Uterus (tissue), 4 donors: ENCODE measurements around the gene TLCD1. TPM values are rescaled to one million over a fixed set of nuclear protein-coding genes. Genes with fewer than 3 reads are reported as not detected.

Experiments used
- DNase-seq, 2 donors: peaks; one replicate each; pipeline ENCODE4 v3.0.0-alpha.2; 2019 to 2020
- H3K27ac ChIP-seq, 2 donors: fragments of 200-600 bp; sonication (generic); 1 replicate in 1 of 2; 2 replicates in 1 of 2; pipeline ENCODE4 v1.5.1; 2016 to 2018
- H3K27me3 ChIP-seq, 2 donors: fragments of 200-600 bp; sonication (generic); one replicate each; pipeline ENCODE4 v1.5.1; 2018 to 2019; ENCODE audit warnings: control low read depth in 1 of 2
- H3K36me3 ChIP-seq, 2 donors: fragments of 200-600 bp; sonication (generic); one replicate each; pipeline ENCODE4 v1.5.1; 2019; ENCODE audit warnings: control low read depth in 1 of 2
- H3K4me1 ChIP-seq, 2 donors: fragments of 200-600 bp; sonication (generic); one replicate each; pipeline ENCODE4 v1.5.1; 2018 to 2019; ENCODE audit warnings: control low read depth in 1 of 2
- H3K4me3 ChIP-seq, 2 donors: fragments of 200-600 bp; sonication (generic); 1 replicate in 1 of 2; 2 replicates in 1 of 2; pipeline ENCODE4 v1.5.1; 2018 to 2019; ENCODE audit warnings: mild to moderate bottlenecking in 1 of 2
- H3K9me3 ChIP-seq, 2 donors: fragments of 200-600 bp; sonication (generic); one replicate each; pipeline ENCODE4 v1.5.1; 2019; ENCODE audit warnings: control low read depth in 1 of 2
- POLR2A ChIP-seq, 2 donors: fragments of 450-650 bp; IDR thresholded peaks; one replicate each; pipeline ENCODE4 v1.6.1; 2016; ENCODE audit warnings: antibody characterized with exemption in 2 of 2, mild to moderate bottlenecking in 1 of 2, moderate library complexity in 1 of 2
- intact Hi-C: fragments of 100-400 bp; cut with DNase I; formaldehyde crosslinking; loops from one replicate; pipeline ENCODE4 v1.15.1; 2023; ENCODE audit warnings: low total_unique reads
- total RNA-seq, 4 donors: library from RNA; depleted of rRNA in 3 of 4; stranded (reverse); fragments of >200 nt in 3 of 4; gene quantifications; one replicate each; pipeline versions ENCODE4 v1.1.0 to v1.2.4, GENCODE V29; 2014 to 2023
- TF ChIP-seq, protein P1 (sequence below), 4 experiments: fragments of 200-600 bp in 2 of 4; fragments of 450-650 bp in 2 of 4; sonication (generic) in 2 of 4; IDR thresholded peaks; one replicate each; pipeline ENCODE4 v1.5.1; 2016 to 2019; ENCODE audit warnings: antibody characterized with exemption in 4 of 4, mild to moderate bottlenecking in 2 of 4, moderate library complexity in 1 of 4
- donor health status: DM: yes; HTN: yes; CAD: no.

Gene TLCD1
- total RNA-seq, 4 donors from 2014 or later, result 1.3 to 1.4 TPM; not detected in 2

DNA sequence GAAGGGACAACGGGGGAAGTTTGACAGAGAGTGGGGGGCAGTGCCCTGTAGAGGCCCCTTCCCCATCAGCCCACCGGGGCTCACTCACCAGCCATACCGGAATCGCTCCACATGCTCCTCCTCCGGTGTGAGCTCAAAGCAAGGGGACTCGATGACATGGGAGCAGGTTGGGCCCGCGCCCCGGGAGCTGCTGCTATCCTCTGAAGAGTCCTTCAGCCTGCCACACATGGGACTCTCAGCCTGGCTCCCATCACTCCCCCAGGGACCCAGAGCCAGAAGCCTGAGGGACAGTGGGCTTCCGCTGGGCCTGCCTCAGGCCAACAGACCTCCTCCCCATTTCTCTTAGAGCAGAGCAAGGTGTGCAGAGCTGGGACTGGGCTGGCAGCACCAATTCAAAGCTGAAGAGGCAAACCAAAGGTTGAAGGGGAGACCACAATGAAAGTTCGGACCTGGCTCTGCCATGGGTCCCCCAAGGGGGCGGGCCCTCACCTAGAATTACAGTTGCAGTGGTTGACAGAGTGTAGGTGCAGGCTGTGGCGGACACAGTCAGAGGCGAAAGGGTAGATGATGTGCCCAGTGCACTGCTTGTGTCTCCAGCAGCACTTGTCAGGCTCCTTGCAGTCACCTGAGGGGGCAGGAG is 21.7 kb downstream of the TLCD1 start:
- no peak overlapping the region for H3K4me3 ChIP-seq
- no peaks in the 10 kb centered on the region for H3K4me1 ChIP-seq
- no peaks in the 10 kb centered on the region for H3K27me3 ChIP-seq
- TF ChIP-seq, protein P1, sequence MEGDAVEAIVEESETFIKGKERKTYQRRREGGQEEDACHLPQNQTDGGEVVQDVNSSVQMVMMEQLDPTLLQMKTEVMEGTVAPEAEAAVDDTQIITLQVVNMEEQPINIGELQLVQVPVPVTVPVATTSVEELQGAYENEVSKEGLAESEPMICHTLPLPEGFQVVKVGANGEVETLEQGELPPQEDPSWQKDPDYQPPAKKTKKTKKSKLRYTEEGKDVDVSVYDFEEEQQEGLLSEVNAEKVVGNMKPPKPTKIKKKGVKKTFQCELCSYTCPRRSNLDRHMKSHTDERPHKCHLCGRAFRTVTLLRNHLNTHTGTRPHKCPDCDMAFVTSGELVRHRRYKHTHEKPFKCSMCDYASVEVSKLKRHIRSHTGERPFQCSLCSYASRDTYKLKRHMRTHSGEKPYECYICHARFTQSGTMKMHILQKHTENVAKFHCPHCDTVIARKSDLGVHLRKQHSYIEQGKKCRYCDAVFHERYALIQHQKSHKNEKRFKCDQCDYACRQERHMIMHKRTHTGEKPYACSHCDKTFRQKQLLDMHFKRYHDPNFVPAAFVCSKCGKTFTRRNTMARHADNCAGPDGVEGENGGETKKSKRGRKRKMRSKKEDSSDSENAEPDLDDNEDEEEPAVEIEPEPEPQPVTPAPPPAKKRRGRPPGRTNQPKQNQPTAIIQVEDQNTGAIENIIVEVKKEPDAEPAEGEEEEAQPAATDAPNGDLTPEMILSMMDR (IDR thresholded peaks at IDR 0.05), result no peak
- no peak for TF ChIP-seq POLR2A (IDR thresholded peaks at IDR 0.05)
- H3K9me3 ChIP-seq, result no peaks in the 10 kb centered on the region
- no peaks in the 10 kb centered on the region for H3K36me3 ChIP-seq
- intact Hi-C loops, result no loop called here
- no peak overlapping the region for H3K27ac ChIP-seq
- no peak for DNase-seq

DNA sequence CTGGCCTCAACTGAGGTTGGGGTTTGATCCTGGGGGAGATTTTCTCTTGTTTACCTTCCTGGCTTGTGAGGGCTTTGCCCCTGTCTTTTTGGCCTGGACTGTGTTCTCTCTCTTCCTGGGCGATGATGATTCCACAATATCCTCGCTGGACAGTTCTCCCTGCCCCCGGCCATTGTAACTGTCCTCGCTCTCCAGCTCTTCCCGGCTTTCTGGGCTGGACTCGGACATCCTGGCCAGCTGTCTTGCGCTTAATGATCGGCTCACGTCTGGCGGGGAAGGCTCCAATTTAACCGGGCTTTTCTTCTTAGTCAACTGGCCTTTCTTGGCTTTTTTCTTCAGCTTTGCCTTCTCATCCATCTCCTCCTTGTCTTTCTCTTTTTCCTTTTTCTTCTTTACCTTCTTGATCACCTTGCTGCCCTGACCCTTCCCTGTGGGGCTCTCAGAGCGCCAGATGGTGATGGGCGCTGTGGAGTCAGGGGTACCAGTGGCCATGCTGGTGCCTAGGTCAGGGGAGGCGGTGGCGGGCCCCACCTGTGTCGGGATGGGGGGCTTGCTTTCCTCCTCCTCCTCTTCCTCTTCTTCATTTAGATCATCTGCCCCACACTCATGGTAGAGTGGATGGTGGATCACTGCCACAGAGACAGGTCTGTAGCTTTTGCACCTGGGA is 22.3 kb downstream of the TLCD1 start:
- H3K9me3 ChIP-seq, result no peaks in the 10 kb centered on the region
- no peaks in the 10 kb centered on the region for H3K4me1 ChIP-seq
- no peak overlapping the region for H3K4me3 ChIP-seq
- no peaks in the 10 kb centered on the region for H3K27me3 ChIP-seq
- TF ChIP-seq, protein P1 (IDR thresholded peaks at IDR 0.05), result no peak
- no peak for TF ChIP-seq POLR2A (IDR thresholded peaks at IDR 0.05)
- no peak for DNase-seq
- intact Hi-C loops, result no loop called here
- no peaks in the 10 kb centered on the region for H3K36me3 ChIP-seq
- H3K27ac ChIP-seq, result no peak overlapping the region

DNA sequence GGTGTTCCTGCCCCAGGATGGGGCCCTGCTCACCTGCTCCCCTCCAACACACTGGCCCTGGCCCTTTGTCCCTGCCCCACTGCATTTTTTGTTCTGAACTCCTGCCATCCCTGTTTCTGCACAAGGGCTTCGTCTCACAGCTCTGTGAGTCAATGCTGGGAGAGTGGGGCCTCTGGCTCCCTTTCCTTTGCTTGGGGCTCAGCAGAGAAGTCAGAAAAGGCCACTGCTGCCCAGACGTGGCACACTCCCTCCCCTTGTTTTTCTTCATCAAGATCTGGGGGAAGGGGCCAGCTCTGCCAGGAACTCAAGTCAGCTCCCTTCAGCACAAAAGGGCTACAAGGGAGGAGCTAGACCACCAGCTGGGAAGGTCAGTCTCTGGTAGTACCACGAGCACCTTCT is 23.3 kb downstream of the TLCD1 start:
- H3K27ac ChIP-seq, result no peak overlapping the region
- H3K36me3 ChIP-seq, result no peaks in the 10 kb centered on the region
- intact Hi-C loops, result no loop called here

DNA sequence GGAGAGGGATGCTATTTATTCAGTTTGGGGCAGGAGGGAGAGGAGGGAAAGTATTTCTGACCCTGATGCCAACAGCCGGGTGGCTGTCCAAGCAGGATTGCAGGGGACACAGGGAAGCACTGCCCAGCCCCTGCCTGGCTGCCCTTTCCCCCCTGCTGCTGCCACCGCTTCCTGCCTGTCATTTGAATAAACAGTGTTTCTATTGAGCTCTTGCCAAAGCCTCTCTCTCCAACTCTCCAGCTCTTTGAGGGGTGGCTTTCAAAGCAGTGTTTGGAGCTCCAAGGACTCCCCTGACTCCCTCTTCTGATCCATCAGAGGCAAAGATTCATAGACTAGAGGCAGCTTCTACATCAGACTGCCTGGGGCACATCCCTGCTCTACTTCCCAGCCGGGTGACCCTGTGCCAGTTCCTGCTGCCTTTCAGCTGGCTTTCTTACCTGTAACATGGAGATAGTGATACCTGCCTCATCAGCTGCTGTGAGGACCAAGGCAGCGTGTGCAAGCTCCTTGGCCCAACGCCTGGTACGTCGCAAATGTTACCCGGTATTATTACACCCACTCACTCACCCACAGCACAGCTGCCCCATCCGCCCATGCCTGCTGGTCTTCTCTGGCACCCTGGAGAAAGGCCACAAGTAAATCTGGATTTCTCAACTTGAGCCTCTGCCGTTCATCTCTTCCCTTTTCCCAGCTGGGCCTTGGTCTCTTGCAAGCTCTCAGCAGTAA is 23.8 kb downstream of the TLCD1 start:
- TF ChIP-seq, protein P1 (IDR thresholded peaks at IDR 0.05), result no peak
- intact Hi-C loops, result no loop called here
- Histone ChIP-seq H3K4me3 (no peak overlapping the region), H3K9me3 (no peaks in the 10 kb centered on the region), H3K27ac (no peak overlapping the region), H3K4me1 (no peaks in the 10 kb centered on the region), H3K36me3 (no peaks in the 10 kb centered on the region), H3K27me3 (no peaks in the 10 kb centered on the region)
- no peak for DNase-seq

More for the DNA sequence above, 23.3 kb downstream of the TLCD1 start:
- H3K4me3 ChIP-seq, result no peak overlapping the region
- no peak for TF ChIP-seq POLR2A (IDR thresholded peaks at IDR 0.05)
- TF ChIP-seq, protein P1 (IDR thresholded peaks at IDR 0.05), result no peak
- no peak for DNase-seq
- H3K4me1 ChIP-seq, result no peaks in the 10 kb centered on the region
- no peaks in the 10 kb centered on the region for H3K27me3 ChIP-seq
- no peaks in the 10 kb centered on the region for H3K9me3 ChIP-seq
